ENCODE measurements around the gene HSPB1.
"Not testable (repeated sequence)": the region's sequence is repeated elsewhere in the genome, so short reads cannot be mapped to it uniquely, and the experiment has no call there.

Gene HSPB1

DNA sequence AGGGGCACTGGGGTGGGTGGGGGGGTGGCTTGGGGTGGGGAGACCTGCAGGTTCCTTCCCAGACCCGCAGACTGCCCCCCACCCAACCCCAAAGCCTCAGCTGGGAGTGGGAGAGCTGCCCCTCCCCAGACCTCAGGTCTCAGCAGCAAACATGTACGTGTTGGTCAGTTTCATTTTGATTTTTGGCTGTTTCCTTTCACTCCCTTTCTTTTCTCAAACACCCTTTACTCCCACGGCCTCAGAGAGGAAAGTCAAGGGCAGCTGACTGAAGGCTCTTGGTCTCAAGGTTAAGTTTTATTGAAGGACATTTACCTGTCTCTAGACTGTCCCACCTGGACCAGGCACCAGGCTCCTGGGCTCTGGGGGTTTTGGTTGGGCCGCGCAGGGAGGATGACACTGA lies 34.1 kb upstream of the HSPB1 start:
- Histone ChIP-seq H3K9me3 (ENCODE audit: control insufficient read depth, low read length) (no peaks in the 10 kb centered on the region), H2BK120ac (ENCODE audit: low read depth, low read length) (no peak overlapping the region), H2AK5ac (ENCODE audit: low read length, severe bottlenecking) (no peak overlapping the region), H3K27me3 (ENCODE audit: control insufficient read depth in 1 of 2, insufficient read depth in 1 of 2, low read length in 2 of 2) (peaks cover 57 to 59% of the 10 kb centered on the region in 2 experiments), H3K14ac (ENCODE audit: low read length in 2 of 2) (no peak overlapping the region), H3K4me1 (ENCODE audit: control insufficient read depth, insufficient read depth, low read depth, low read length) (peaks cover 14% of the 10 kb centered on the region), H2BK15ac (ENCODE audit: low read depth, poor library complexity, severe bottlenecking) (no peak overlapping the region), H3K27ac (ENCODE audit: low read length, poor library complexity, severe bottlenecking) (no peak overlapping the region), H2BK12ac (ENCODE audit: low read length in 2 of 2) (no peak overlapping the region), H3K36me3 (ENCODE audit: control insufficient read depth in 1 of 2, insufficient read depth in 2 of 2, low read depth in 1 of 2, low read length in 2 of 2) (no peaks in the 10 kb centered on the region), H2BK5ac (ENCODE audit: low read depth, low read length, poor library complexity, severe bottlenecking) (no peak overlapping the region), H3K4me2 (ENCODE audit: low read length, poor library complexity, severe bottlenecking) (no peak overlapping the region), H3K23ac (ENCODE audit: low read length in 2 of 2) (no peak overlapping the region), H3K4me3 (ENCODE audit: insufficient read depth in 1 of 2, low read depth in 1 of 2, low read length in 2 of 2) (no peak overlapping the region), H3K9ac (ENCODE audit: low read length) (no peak overlapping the region), H4K91ac (ENCODE audit: low read length) (no peak overlapping the region), H3K18ac (ENCODE audit: low read depth in 1 of 2, low read length in 2 of 2) (no peak overlapping the region), H3K4ac (ENCODE audit: low read depth in 1 of 2, low read length in 2 of 2) (no peak overlapping the region), H4K8ac (ENCODE audit: low read length) (no peak overlapping the region), H2AFZ (ENCODE audit: low read depth, low read length) (no peak overlapping the region), H3K79me1 (replicated peaks; ENCODE audit: low read length, poor library complexity, severe bottlenecking) (no peaks in the 10 kb centered on the region)
- no peak for DNase-seq
- WGBS: 57% methylated on average over 4 of the region's 5 CpGs

DNA sequence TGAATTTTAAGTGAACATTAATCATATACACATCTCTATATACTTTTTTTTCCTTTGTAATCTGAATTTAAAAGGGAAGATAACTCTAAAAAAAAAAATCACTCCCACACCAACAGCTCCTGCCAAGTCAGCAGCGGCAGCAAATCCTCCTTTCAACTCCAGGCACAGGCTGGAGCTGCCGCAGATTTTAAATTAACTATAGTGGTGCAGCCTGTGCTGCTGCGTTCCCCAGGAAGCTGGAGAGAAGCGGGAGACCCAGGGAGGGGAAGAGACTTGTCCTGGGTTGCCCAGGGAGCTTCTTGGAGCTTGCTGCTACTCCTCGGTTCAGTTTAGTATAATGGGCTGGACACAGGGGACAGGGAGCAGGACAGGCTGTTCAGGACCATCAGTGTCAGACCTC lies 32.6 kb upstream of the HSPB1 start:
- H4K8ac ChIP-seq (ENCODE audit: low read length): no peak overlapping the region
- peaks cover 14% of the 10 kb centered on the region for H3K4me1 ChIP-seq (ENCODE audit: control insufficient read depth, insufficient read depth, low read depth, low read length)
- no peaks in the 10 kb centered on the region for H3K9me3 ChIP-seq (ENCODE audit: control insufficient read depth, low read length)
- WGBS: 26% methylated on average over 5 of the region's 5 CpGs
- no peak overlapping the region for H3K4me3 ChIP-seq (ENCODE audit: insufficient read depth in 1 of 2, low read depth in 1 of 2, low read length in 2 of 2)
- H4K91ac ChIP-seq (ENCODE audit: low read length): no peak overlapping the region
- H2BK5ac ChIP-seq (ENCODE audit: low read depth, low read length, poor library complexity, severe bottlenecking): no peak overlapping the region
- H3K27ac ChIP-seq (ENCODE audit: low read length, poor library complexity, severe bottlenecking): no peak overlapping the region
- H3K14ac ChIP-seq (ENCODE audit: low read length in 2 of 2): no peak overlapping the region
- H3K18ac ChIP-seq (ENCODE audit: low read depth in 1 of 2, low read length in 2 of 2): no peak overlapping the region
- peaks cover 70 to 72% of the 10 kb centered on the region in 2 experiments for H3K27me3 ChIP-seq (ENCODE audit: control insufficient read depth in 1 of 2, insufficient read depth in 1 of 2, low read length in 2 of 2)
- DNase-seq: no peak
- H2AK5ac ChIP-seq (ENCODE audit: low read length, severe bottlenecking): no peak overlapping the region
- H2BK12ac ChIP-seq (ENCODE audit: low read length in 2 of 2): no peak overlapping the region
- no peak overlapping the region for H3K23ac ChIP-seq (ENCODE audit: low read length in 2 of 2)
- no peak overlapping the region for H3K4ac ChIP-seq (ENCODE audit: low read depth in 1 of 2, low read length in 2 of 2)
- no peak overlapping the region for H3K9ac ChIP-seq (ENCODE audit: low read length)
- H2AFZ ChIP-seq (ENCODE audit: low read depth, low read length): no peak overlapping the region
- H2BK120ac ChIP-seq (ENCODE audit: low read depth, low read length): no peak overlapping the region
- H2BK15ac ChIP-seq (ENCODE audit: low read depth, poor library complexity, severe bottlenecking): no peak overlapping the region
- no peak overlapping the region for H3K4me2 ChIP-seq (ENCODE audit: low read length, poor library complexity, severe bottlenecking)
- no peaks in the 10 kb centered on the region for H3K36me3 ChIP-seq (ENCODE audit: control insufficient read depth in 1 of 2, insufficient read depth in 2 of 2, low read depth in 1 of 2, low read length in 2 of 2)
- no peaks in the 10 kb centered on the region for H3K79me1 ChIP-seq (replicated peaks; ENCODE audit: low read length, poor library complexity, severe bottlenecking)

DNA sequence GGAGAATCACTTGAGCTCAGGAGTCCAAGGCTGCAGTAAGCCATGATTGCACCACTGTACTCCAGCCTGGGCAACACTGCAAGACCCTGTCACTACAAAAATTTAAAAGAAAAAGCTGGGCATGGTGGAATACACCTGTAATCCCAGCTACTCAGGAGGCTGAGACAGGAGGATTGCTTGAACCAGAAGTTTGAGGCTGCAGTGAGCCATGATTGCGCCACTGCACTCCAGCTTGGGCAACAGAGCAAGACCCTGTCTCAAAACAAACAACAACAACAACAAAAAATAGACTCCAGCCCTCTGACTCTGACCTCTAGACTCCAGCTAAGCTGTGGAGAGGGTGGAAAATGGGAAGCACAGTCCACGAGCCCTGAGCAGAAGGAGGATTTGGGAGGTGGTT lies 31.1 kb upstream of the HSPB1 start:
- H3K14ac ChIP-seq (ENCODE audit: low read length in 2 of 2); H3K18ac ChIP-seq (ENCODE audit: low read depth in 1 of 2, low read length in 2 of 2); H3K4ac ChIP-seq (ENCODE audit: low read depth in 1 of 2, low read length in 2 of 2); H2BK5ac ChIP-seq (ENCODE audit: low read depth, low read length, poor library complexity, severe bottlenecking); H3K9me3 ChIP-seq (ENCODE audit: control insufficient read depth, low read length); H3K79me1 ChIP-seq (replicated peaks; ENCODE audit: low read length, poor library complexity, severe bottlenecking); H3K23ac ChIP-seq (ENCODE audit: low read length in 2 of 2); H2BK12ac ChIP-seq (ENCODE audit: low read length in 2 of 2); H4K91ac ChIP-seq (ENCODE audit: low read length); H3K27ac ChIP-seq (ENCODE audit: low read length, poor library complexity, severe bottlenecking); H3K4me3 ChIP-seq (ENCODE audit: insufficient read depth in 1 of 2, low read depth in 1 of 2, low read length in 2 of 2); H2BK15ac ChIP-seq (ENCODE audit: low read depth, poor library complexity, severe bottlenecking); H3K36me3 ChIP-seq (ENCODE audit: control insufficient read depth in 1 of 2, insufficient read depth in 2 of 2, low read depth in 1 of 2, low read length in 2 of 2); DNase-seq; H3K9ac ChIP-seq (ENCODE audit: low read length); H4K8ac ChIP-seq (ENCODE audit: low read length); H2AK5ac ChIP-seq (ENCODE audit: low read length, severe bottlenecking); H2AFZ ChIP-seq (ENCODE audit: low read depth, low read length); H3K4me2 ChIP-seq (ENCODE audit: low read length, poor library complexity, severe bottlenecking); H2BK120ac ChIP-seq (ENCODE audit: low read depth, low read length): not testable (repeated sequence)
- peaks cover 74 to 80% of the 10 kb centered on the region in 2 experiments for H3K27me3 ChIP-seq (ENCODE audit: control insufficient read depth in 1 of 2, insufficient read depth in 1 of 2, low read length in 2 of 2)
- WGBS: no CpG with 5 or more reads among the region's 2 CpGs
- H3K4me1 ChIP-seq (ENCODE audit: control insufficient read depth, insufficient read depth, low read depth, low read length): peaks cover 12% of the 10 kb centered on the region

DNA sequence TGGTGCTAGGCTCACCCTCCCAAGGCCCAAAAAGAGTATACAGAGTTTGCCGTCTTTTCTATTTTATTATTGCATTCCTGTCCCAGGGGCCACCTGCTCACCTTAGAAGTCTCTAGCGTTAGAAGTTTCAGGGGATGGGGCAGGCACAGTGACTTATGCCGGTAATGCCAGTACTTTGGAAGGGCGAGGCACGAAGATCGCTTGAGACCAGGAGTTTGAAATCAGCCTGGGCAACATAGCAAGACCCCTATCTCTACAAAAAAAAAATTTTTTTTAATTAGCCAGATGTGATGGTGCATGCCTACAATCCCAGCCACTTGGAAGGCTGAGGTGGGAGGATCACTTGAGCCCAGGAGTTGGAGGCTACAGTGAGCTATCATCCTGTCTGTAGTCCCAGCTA lies 30.3 kb upstream of the HSPB1 start:
- Histone ChIP-seq H4K8ac (ENCODE audit: low read length) (no peak overlapping the region), H2BK5ac (ENCODE audit: low read depth, low read length, poor library complexity, severe bottlenecking) (no peak overlapping the region), H3K36me3 (ENCODE audit: control insufficient read depth in 1 of 2, insufficient read depth in 2 of 2, low read depth in 1 of 2, low read length in 2 of 2) (no peaks in the 10 kb centered on the region), H2AK5ac (ENCODE audit: low read length, severe bottlenecking) (no peak overlapping the region), H3K27me3 (ENCODE audit: control insufficient read depth in 1 of 2, insufficient read depth in 1 of 2, low read length in 2 of 2) (peaks cover 75 to 81% of the 10 kb centered on the region in 2 experiments), H3K9me3 (ENCODE audit: control insufficient read depth, low read length) (no peaks in the 10 kb centered on the region), H3K9ac (ENCODE audit: low read length) (no peak overlapping the region), H2BK15ac (ENCODE audit: low read depth, poor library complexity, severe bottlenecking) (no peak overlapping the region), H3K4me1 (ENCODE audit: control insufficient read depth, insufficient read depth, low read depth, low read length) (peaks cover 9% of the 10 kb centered on the region), H3K18ac (ENCODE audit: low read depth in 1 of 2, low read length in 2 of 2) (no peak overlapping the region), H3K4me2 (ENCODE audit: low read length, poor library complexity, severe bottlenecking) (no peak overlapping the region), H3K4me3 (ENCODE audit: insufficient read depth in 1 of 2, low read depth in 1 of 2, low read length in 2 of 2) (no peak overlapping the region), H3K14ac (ENCODE audit: low read length in 2 of 2) (no peak overlapping the region), H3K79me1 (replicated peaks; ENCODE audit: low read length, poor library complexity, severe bottlenecking) (no peaks in the 10 kb centered on the region), H2BK12ac (ENCODE audit: low read length in 2 of 2) (no peak overlapping the region), H2AFZ (ENCODE audit: low read depth, low read length) (no peak overlapping the region), H3K27ac (ENCODE audit: low read length, poor library complexity, severe bottlenecking) (no peak overlapping the region), H3K4ac (ENCODE audit: low read depth in 1 of 2, low read length in 2 of 2) (no peak overlapping the region), H3K23ac (ENCODE audit: low read length in 2 of 2) (no peak overlapping the region), H2BK120ac (ENCODE audit: low read depth, low read length) (no peak overlapping the region), H4K91ac (ENCODE audit: low read length) (no peak overlapping the region)
- no peak for DNase-seq
- 94% methylated on average over 6 of the region's 6 CpGs for WGBS

Data from mesenchymal stem cell (in vitro differentiated cells and primary cell).